Stomach (tissue), 9 donors: ENCODE measurements around the gene THTPA. TPM values are rescaled to one million over a fixed set of nuclear protein-coding genes. Genes with fewer than 3 reads are reported as not detected.

Source experiments
- DNase-seq, 2 donors: peaks; one replicate each; pipeline versions ENCODE4 v3.0.0 to v3.0.0-alpha.2; 2013 to 2019
- H3K27ac ChIP-seq, 5 donors: fragments of 200-600 bp in 4 of 5; sonication (generic) in 4 of 5; one replicate each; pipeline ENCODE4 v1.5.1; 2013 to 2019; ENCODE audit warnings: mild to moderate bottlenecking in 1 of 5, moderate library complexity in 1 of 5
- H3K27me3 ChIP-seq, 3 donors: fragments of 200-600 bp; sonication (generic); one replicate each; pipeline ENCODE4 v1.5.1; 2017 to 2019; ENCODE audit warnings: mixed run types in 1 of 3
- H3K36me3 ChIP-seq, 4 donors: fragments of 200-600 bp; sonication (generic); 1 replicate in 3 of 4; 2 replicates in 1 of 4; pipeline ENCODE4 v1.5.1; 2016 to 2019
- H3K4me1 ChIP-seq, 4 donors: fragments of 200-600 bp; sonication (generic); one replicate each; pipeline ENCODE4 v1.5.1; 2016 to 2019
- H3K4me3 ChIP-seq, 4 donors: fragments of 200-600 bp; sonication (generic) in 3 of 4; one replicate each; pipeline ENCODE4 v1.5.1; 2016 to 2019; ENCODE audit warnings: mild to moderate bottlenecking in 1 of 4
- H3K9me3 ChIP-seq, 4 donors: fragments of 200-600 bp; sonication (generic); one replicate each; pipeline ENCODE4 v1.5.1; 2016 to 2019
- CTCF ChIP-seq, 7 experiments: fragments of 450-650 bp in 4 of 7; fragments of 200-600 bp in 3 of 7; sonication (generic) in 3 of 7; IDR thresholded peaks; one replicate each; pipeline ENCODE4 v1.5.1; 2016 to 2019; ENCODE audit warnings: antibody characterized with exemption in 7 of 7, control low read depth in 2 of 7, mild to moderate bottlenecking in 1 of 7
- EP300 ChIP-seq: sonication (generic); formaldehyde crosslinking; IDR thresholded peaks from one replicate; pipeline ENCODE4 v1.6.1; 2017; ENCODE audit warnings: antibody characterized with exemption
- POLR2A ChIP-seq, 4 donors: fragments of 450-650 bp; IDR thresholded peaks; one replicate each; pipeline ENCODE4 v1.6.1; 2016; ENCODE audit warnings: antibody characterized with exemption in 4 of 4, control low read depth in 2 of 4, mild to moderate bottlenecking in 1 of 4, moderate library complexity in 1 of 4
- POLR2AphosphoS5 ChIP-seq, 3 donors: sonication (generic); formaldehyde crosslinking; IDR thresholded peaks; one replicate each; pipeline ENCODE4 v1.6.1; 2016; ENCODE audit warnings: antibody characterized with exemption in 3 of 3
- WGBS, 5 donors: extraction: QIAGEN DNeasy Blood & Tissue Kit in 3 of 5; methylation state at CpG; one replicate each; pipeline versions ENCODE4 v1.1.5 to v1.1.7; 2013 to 2018; 5-methylcytosine and 5-hydroxymethylcytosine counted together
- intact Hi-C: fragments of 100-400 bp; cut with DNase I; formaldehyde crosslinking; loops from one replicate; pipeline ENCODE4 v1.15.1; 2023; ENCODE audit warnings: low total_unique reads
- polyA plus RNA-seq, 3 donors: library from polyadenylated mRNA; stranded (reverse); fragments of 200-250 nt; gene quantifications; one replicate each; pipeline ENCODE4 v1.2.3, GENCODE V29; 2013
- total RNA-seq, 5 donors: library from RNA; depleted of rRNA; stranded (reverse); fragments of >200 nt; gene quantifications; one replicate each; pipeline versions ENCODE4 v1.1.0 to v1.2.3, GENCODE V29; 2014 to 2016
- donor health status: healthy with polysubstance abuse.
- donor health status: Bipolar disorder and iron deficiency.
- donor health status: healthy.

The THTPA gene
- total and polyA plus RNA-seq, 8 donors, result 8.5 to 170 (median 16.3) TPM

DNA sequence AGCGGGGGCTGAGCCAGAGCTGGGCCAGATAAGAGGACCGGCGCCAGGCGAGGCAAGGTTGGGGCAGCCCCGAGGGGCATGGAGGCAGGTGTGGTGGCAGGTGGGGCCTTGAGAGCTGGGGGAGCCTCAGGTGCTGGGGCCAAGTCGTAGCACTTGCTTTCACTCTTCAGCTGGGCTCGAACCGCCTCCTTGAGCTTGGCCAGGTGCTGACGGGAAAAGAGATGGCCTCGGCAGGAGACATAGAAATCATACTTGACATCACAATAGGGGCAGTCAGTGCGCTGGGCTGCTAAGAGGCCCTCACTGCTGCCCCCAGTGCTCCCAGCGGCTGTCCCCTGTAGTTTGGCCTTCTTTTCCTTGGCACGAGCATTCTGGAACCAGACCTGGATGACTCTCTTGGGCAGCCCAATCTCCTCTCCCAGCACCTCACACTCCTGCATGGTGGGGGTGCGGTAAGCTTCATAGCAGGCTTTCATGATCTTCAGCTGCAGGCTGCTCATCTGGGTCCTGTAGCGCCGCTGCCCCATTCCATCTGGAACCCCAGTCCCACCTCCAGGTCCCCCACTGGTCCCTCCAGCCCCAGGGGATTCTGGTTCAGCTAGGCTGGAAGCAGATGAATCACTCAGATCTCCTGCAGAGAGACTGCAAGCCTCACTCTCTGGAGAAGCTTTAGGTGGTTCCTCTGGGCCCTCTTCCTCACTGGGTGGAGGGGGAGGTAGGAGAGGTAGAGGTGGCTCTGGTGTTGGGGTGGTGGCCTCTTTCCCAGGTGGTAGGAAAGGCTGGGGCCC is 32.6 kb upstream of the THTPA start:
- no peak for DNase-seq
- Histone ChIP-seq H3K9me3 (no peaks in the 10 kb centered on the region), H3K4me3 (no peak overlapping the region), H3K36me3 (peaks cover 0 to 21% (median 7%) of the 10 kb centered on the region in 4 donors), H3K27me3 (no peaks in the 10 kb centered on the region), H3K4me1 (no peaks in the 10 kb centered on the region), H3K27ac (no peak overlapping the region)
- 87 to 93% (median 89%) methylated on average over 11 to 16 of the region's 16 CpGs for WGBS, 5 donors
- TF ChIP-seq POLR2A (IDR thresholded peaks at IDR 0.05), result no peak
- no peak for TF ChIP-seq CTCF (IDR thresholded peaks at IDR 0.05)
- no peak for TF ChIP-seq EP300
- no peak for TF ChIP-seq POLR2AphosphoS5 (IDR thresholded peaks at IDR 0.05)
- intact Hi-C loops, result no loop called here

DNA sequence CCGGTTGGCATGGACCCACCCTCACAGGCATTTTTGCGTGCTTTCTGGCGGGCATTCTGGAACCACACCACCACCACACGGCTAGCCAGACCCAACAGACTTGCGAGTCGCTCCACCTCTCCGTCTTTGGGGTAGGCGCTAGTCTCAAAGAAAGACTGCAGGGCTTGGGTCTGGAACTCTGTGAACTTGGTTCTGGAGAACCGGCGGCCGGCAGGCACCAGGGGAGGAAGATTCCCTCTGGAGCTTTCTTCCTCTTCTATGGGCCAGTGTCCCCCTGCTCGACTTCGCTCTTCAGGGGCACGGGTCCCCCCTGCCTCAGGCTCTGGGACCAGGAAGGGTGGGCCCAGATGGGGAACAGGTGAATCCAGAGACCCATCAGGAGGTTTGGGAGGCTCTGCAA is 31.1 kb upstream of the THTPA start:
- Histone ChIP-seq H3K27me3 (no peaks in the 10 kb centered on the region), H3K9me3 (no peaks in the 10 kb centered on the region), H3K27ac (no peak overlapping the region), H3K36me3 (peaks cover 0 to 21% (median 5%) of the 10 kb centered on the region in 4 donors), H3K4me3 (no peak overlapping the region), H3K4me1 (no peaks in the 10 kb centered on the region)
- TF ChIP-seq POLR2AphosphoS5 (IDR thresholded peaks at IDR 0.05), result no peak
- no peak for TF ChIP-seq POLR2A (IDR thresholded peaks at IDR 0.05)
- no peak for TF ChIP-seq EP300
- TF ChIP-seq CTCF (IDR thresholded peaks at IDR 0.05), result no peak
- 92 to 95% (median 94%) methylated on average over 13 to 14 of the region's 14 CpGs for WGBS, 5 donors
- intact Hi-C loops, result no loop called here
- DNase-seq, result no peak

GRCh38 chr14:23525611-23526010 is 30.5 kb upstream of the THTPA start:
- Histone ChIP-seq H3K27ac (no peak overlapping the region), H3K27me3 (no peaks in the 10 kb centered on the region), H3K4me1 (no peaks in the 10 kb centered on the region), H3K9me3 (no peaks in the 10 kb centered on the region), H3K36me3 (peaks cover 0 to 21% (median 5%) of the 10 kb centered on the region in 4 donors), H3K4me3 (no peak overlapping the region)
- no peak for TF ChIP-seq POLR2AphosphoS5 (IDR thresholded peaks at IDR 0.05)
- no peak for TF ChIP-seq EP300
- TF ChIP-seq POLR2A (IDR thresholded peaks at IDR 0.05), result no peak
- TF ChIP-seq CTCF (IDR thresholded peaks at IDR 0.05), result no peak
- DNase-seq, result no peak
- 69 to 93% (median 85%) methylated on average over 7 to 8 of the region's 8 CpGs for WGBS, 5 donors
- intact Hi-C loops, result no loop called here

DNA sequence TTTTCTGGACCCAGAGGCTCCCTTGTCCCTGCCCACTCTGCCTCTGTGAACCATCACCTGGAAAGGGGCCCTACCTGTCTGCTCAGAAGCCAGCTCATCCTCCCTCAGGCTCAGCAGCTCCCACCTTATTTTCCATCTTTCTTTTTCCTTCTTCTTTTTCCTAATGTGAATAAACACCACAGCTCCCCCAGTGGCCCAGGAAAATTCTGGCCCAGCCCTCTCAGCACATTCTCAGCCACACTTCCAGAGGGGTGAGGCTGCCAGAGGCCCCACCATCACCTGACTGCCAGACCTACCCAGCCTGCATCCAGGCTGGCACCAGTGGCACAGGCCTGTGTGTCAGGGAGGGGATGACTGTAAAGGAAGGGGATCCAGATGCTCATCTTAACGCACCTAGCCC is 27.5 kb upstream of the THTPA start:
- no peak for DNase-seq
- Histone ChIP-seq H3K4me1 (no peaks in the 10 kb centered on the region), H3K4me3 (no peak overlapping the region), H3K9me3 (no peaks in the 10 kb centered on the region), H3K27ac (no peak overlapping the region), H3K36me3 (peaks cover 0 to 21% (median 5%) of the 10 kb centered on the region in 4 donors), H3K27me3 (no peaks in the 10 kb centered on the region)
- intact Hi-C loops, result no loop called here
- WGBS, 5 donors, result 69 to 93% (median 76%) methylated on average over 1 of the region's 1 CpG
- TF ChIP-seq POLR2A (IDR thresholded peaks at IDR 0.05) (no peak), EP300 (no peak)

GRCh38 chr14:23529016-23529415 is 27.1 kb upstream of the THTPA start:
- Histone ChIP-seq H3K27me3 (no peaks in the 10 kb centered on the region), H3K4me1 (no peaks in the 10 kb centered on the region), H3K9me3 (no peaks in the 10 kb centered on the region), H3K36me3 (peaks cover 0 to 22% (median 5%) of the 10 kb centered on the region in 4 donors), H3K27ac (no peak overlapping the region), H3K4me3 (no peak overlapping the region)
- 82 to 92% (median 89%) methylated on average over 3 of the region's 3 CpGs for WGBS, 5 donors
- DNase-seq, result no peak
- intact Hi-C loops, result no loop called here
- no peak for TF ChIP-seq POLR2AphosphoS5 (IDR thresholded peaks at IDR 0.05)
